NCI-H748 treated with DMSO at 0.1 percent for 48 hours (cell line): Measurements from ENCODE around the gene COX4I1.

Experiments
- DNase-seq: peaks from one replicate; lab custom pipeline; 2025; lab: John Stamatoyannopoulos, UW

The COX4I1 gene

GRCh38 chr16:85799497-85800320 lies at the start of gene COX4I1, which contains the start of gene EMC8:
Gene COX4I1, plus strand, starts transcription at chr16:85799695. Its CDS starts 1,511 bp downstream, at chr16:85801206.
Gene EMC8, minus strand, starts transcription at chr16:85799544. Its CDS starts 249 bp downstream, at chr16:85799295.
- DNase-seq, result peak; percentile 52

GRCh38 chr16:85749771-85750145 lies 49.7 kb upstream of the COX4I1 start:
- no peak for DNase-seq

GRCh38 chr16:85750146-85750826 lies 49.2 kb upstream of the COX4I1 start:
- no peak for DNase-seq

GRCh38 chr16:85750827-85751697 lies 48.4 kb upstream of the COX4I1 start, which contains the start of gene C16orf74:
Gene C16orf74, minus strand, starts transcription at chr16:85751096. Its CDS starts 15,879 bp downstream, at chr16:85735217.
- no peak for DNase-seq

- DNase-seq, result no peak
These were observed 47.6 kb upstream of the COX4I1 start for GRCh38 chr16:85751698-85752501.

- DNase-seq, result no peak
These were observed 46.7 kb upstream of the COX4I1 start for GRCh38 chr16:85752511-85753420.

- DNase-seq, result no peak
These were observed 45.9 kb upstream of the COX4I1 start for GRCh38 chr16:85753559-85753958.

GRCh38 chr16:85753976-85754375 lies 45.5 kb upstream of the COX4I1 start:
- no peak for DNase-seq

- no peak for DNase-seq
These were observed 45.1 kb upstream of the COX4I1 start for GRCh38 chr16:85754413-85754812.

GRCh38 chr16:85755929-85756768 lies 43.3 kb upstream of the COX4I1 start:
- no peak for DNase-seq

- no peak for DNase-seq
These were observed 42.1 kb upstream of the COX4I1 start for GRCh38 chr16:85757341-85757822.

GRCh38 chr16:85759136-85759535 lies 40.4 kb upstream of the COX4I1 start:
- no peak for DNase-seq

- no peak for DNase-seq
These were observed 39.7 kb upstream of the COX4I1 start for GRCh38 chr16:85759631-85760419.

GRCh38 chr16:85761861-85762260 lies 37.6 kb upstream of the COX4I1 start:
- DNase-seq, result no peak

- no peak for DNase-seq
These were observed 36.5 kb upstream of the COX4I1 start for GRCh38 chr16:85762970-85763369.

- no peak for DNase-seq
These were observed 35.9 kb upstream of the COX4I1 start for GRCh38 chr16:85763616-85764015.

- DNase-seq, result no peak
These were observed 34.3 kb upstream of the COX4I1 start for GRCh38 chr16:85765211-85765610.

- no peak for DNase-seq
These were observed 33.7 kb upstream of the COX4I1 start for GRCh38 chr16:85765767-85766166.
